Mucosa of stomach (tissue), 1 donor: ENCODE results near the gene ALCAM.

Experiments used
- H3K27me3 ChIP-seq: one replicate; pipeline ENCODE4 v1.7.0; 2013; ENCODE audit warnings: mild to moderate bottlenecking, low read length; ENCODE audit not compliant: control insufficient read depth, insufficient read depth
- H3K36me3 ChIP-seq: one replicate; pipeline ENCODE4 v1.7.0; 2013; ENCODE audit warnings: low read length; ENCODE audit not compliant: control insufficient read depth, insufficient read depth
- H3K4me1 ChIP-seq: one replicate; pipeline ENCODE4 v1.7.0; 2013; ENCODE audit warnings: mild to moderate bottlenecking, low read length; ENCODE audit not compliant: control insufficient read depth, insufficient read depth
- H3K4me3 ChIP-seq: one replicate; pipeline ENCODE4 v1.7.0; 2013; ENCODE audit warnings: low read length
- H3K9ac ChIP-seq: one replicate; pipeline ENCODE4 v1.7.0; 2013; ENCODE audit warnings: mild to moderate bottlenecking, low read length, moderate library complexity
- H3K9me3 ChIP-seq: one replicate; pipeline ENCODE4 v1.7.0; 2013; ENCODE audit warnings: mild to moderate bottlenecking, low read length, moderate library complexity; ENCODE audit not compliant: control insufficient read depth
- donor health status: Pancreatic carcinoma.

The ALCAM gene

GRCh38 chr3:105559856-105560255, 193.1 kb downstream of the ALCAM start:
- Histone ChIP-seq H3K9ac (no peak overlapping the region), H3K36me3 (no peaks in the 10 kb centered on the region)

DNA sequence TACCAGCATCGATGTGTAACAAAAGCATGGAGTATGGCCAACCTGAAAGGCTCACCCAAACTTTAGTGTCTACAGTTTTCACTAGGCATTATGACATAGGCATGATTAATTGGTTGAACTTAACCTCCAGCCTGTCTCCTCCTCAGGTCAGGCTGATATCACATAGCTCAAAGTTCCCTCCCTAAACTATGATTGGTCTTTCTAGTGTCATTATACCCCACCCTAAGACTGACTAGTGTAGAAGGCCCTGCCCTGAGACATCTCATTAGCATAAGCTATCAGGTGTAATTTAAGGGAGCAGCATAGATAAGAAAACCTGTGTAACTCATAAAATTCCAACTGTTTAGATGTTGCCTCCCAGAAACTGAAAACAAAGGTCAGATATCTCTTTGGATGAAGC, 195.2 kb downstream of the ALCAM start:
- Histone ChIP-seq H3K36me3 (no peaks in the 10 kb centered on the region), H3K4me3 (no peak overlapping the region), H3K27me3 (no peaks in the 10 kb centered on the region), H3K9ac (no peak overlapping the region), H3K9me3 (no peaks in the 10 kb centered on the region), H3K4me1 (no peaks in the 10 kb centered on the region)

More at GRCh38 chr3:105559856-105560255, 193.1 kb downstream of the ALCAM start:
- Histone ChIP-seq H3K4me3 (no peak overlapping the region), H3K4me1 (no peaks in the 10 kb centered on the region), H3K9me3 (no peaks in the 10 kb centered on the region), H3K27me3 (no peaks in the 10 kb centered on the region)

GRCh38 chr3:105564546-105565288, 198.0 kb downstream of the ALCAM start:
- H3K4me3 ChIP-seq: no peak overlapping the region
- no peaks in the 10 kb centered on the region for H3K27me3 ChIP-seq
- no peaks in the 10 kb centered on the region for H3K36me3 ChIP-seq
- no peaks in the 10 kb centered on the region for H3K9me3 ChIP-seq
- H3K9ac ChIP-seq: no peak overlapping the region
- H3K4me1 ChIP-seq: no peaks in the 10 kb centered on the region

- no peaks in the 10 kb centered on the region for H3K27me3 ChIP-seq
- H3K9me3 ChIP-seq: no peaks in the 10 kb centered on the region
- H3K4me3 ChIP-seq: no peak overlapping the region
- H3K9ac ChIP-seq: no peak overlapping the region
- no peaks in the 10 kb centered on the region for H3K36me3 ChIP-seq
- H3K4me1 ChIP-seq: no peaks in the 10 kb centered on the region
Measured at GRCh38 chr3:105571005-105571404, 204.3 kb downstream of the ALCAM start.

DNA sequence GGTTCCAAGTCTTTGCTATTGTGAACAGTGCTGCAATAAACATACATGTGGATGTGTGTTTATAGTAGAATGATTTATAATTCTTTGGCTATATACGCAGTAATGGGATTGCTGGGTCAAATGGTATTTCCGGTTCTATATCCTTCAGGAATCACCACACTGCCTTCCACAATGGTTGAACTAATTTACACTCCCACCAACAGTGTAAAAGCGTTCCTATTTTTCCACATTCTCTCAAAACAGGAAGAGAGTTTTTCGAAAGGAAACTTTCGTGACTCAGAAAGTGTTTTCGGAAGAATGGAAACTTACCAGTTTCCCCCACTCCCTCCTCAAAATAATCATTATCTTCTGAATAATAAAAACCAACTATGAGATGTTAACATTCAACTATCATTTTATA, 205.8 kb downstream of the ALCAM start:
- H3K27me3 ChIP-seq: no peaks in the 10 kb centered on the region
- H3K4me1 ChIP-seq: no peaks in the 10 kb centered on the region
- no peaks in the 10 kb centered on the region for H3K9me3 ChIP-seq
- no peak overlapping the region for H3K4me3 ChIP-seq
- H3K9ac ChIP-seq: no peak overlapping the region
- no peaks in the 10 kb centered on the region for H3K36me3 ChIP-seq

GRCh38 chr3:105579439-105579838, 212.7 kb downstream of the ALCAM start:
- Histone ChIP-seq H3K27me3 (no peaks in the 10 kb centered on the region), H3K4me1 (no peaks in the 10 kb centered on the region), H3K36me3 (no peaks in the 10 kb centered on the region), H3K9me3 (no peaks in the 10 kb centered on the region), H3K9ac (no peak overlapping the region), H3K4me3 (no peak overlapping the region)

DNA sequence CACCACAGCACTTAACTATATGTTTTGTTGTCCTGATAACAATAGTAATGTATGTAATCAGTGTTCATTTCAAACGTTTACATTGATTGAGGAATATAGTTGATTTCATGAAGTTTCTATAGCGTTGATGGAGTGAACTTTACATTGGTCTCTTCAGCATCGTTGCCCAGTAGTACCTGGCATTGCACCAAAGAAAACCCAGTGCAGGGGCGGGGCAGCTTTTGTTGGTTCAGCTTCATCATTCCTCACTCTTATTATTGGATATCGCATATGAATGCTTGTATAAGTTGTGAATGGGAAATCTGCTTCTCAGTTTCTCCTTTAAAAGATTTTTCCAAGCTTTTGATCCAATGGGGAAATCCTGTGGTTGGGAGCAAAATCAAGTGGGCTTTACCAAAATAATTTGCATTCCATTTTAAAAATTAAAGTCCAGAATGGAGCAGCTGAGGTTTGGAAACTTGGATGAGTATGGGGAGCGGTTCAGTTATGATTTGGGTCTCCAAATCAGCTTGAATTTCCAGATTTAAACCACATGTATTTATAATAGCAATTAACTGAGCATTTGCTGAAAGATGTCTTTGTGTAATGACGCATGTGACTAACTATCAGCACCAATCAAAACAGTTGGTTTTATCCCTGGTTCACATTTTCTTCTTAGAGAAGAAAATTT, 213.7 kb downstream of the ALCAM start:
- H3K27me3 ChIP-seq: no peaks in the 10 kb centered on the region
- no peaks in the 10 kb centered on the region for H3K9me3 ChIP-seq
- no peak overlapping the region for H3K9ac ChIP-seq
- H3K36me3 ChIP-seq: no peaks in the 10 kb centered on the region
- no peak overlapping the region for H3K4me3 ChIP-seq
- H3K4me1 ChIP-seq: no peaks in the 10 kb centered on the region

DNA sequence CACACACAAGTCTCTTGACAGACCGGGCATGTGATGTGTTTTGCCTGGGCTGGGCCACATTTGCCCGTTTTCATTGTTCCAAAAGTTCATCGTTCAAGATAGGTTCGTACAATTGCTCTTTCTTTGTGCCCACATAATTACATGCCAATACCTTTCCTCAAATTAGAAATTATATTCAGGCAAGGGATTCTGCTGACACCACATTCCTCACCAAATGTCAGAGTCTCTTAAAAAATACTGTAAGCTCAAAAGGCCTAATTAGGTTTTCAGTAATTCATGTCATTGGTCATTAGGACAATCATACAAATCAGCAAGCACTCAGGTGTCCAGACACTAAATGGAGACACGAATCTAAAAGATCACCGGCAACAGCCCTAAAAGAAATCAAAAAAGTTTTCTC, 215.3 kb downstream of the ALCAM start:
- no peaks in the 10 kb centered on the region for H3K36me3 ChIP-seq
- H3K9me3 ChIP-seq: no peaks in the 10 kb centered on the region
- H3K4me3 ChIP-seq: no peak overlapping the region
- H3K4me1 ChIP-seq: no peaks in the 10 kb centered on the region
- no peak overlapping the region for H3K9ac ChIP-seq
- H3K27me3 ChIP-seq: no peaks in the 10 kb centered on the region

GRCh38 chr3:105584003-105584790, 217.5 kb downstream of the ALCAM start:
- Histone ChIP-seq H3K36me3 (no peaks in the 10 kb centered on the region), H3K9ac (no peak overlapping the region), H3K9me3 (no peaks in the 10 kb centered on the region), H3K4me3 (no peak overlapping the region), H3K4me1 (no peaks in the 10 kb centered on the region), H3K27me3 (no peaks in the 10 kb centered on the region)

- Histone ChIP-seq H3K4me3 (no peak overlapping the region), H3K9me3 (no peaks in the 10 kb centered on the region), H3K36me3 (no peaks in the 10 kb centered on the region), H3K27me3 (no peaks in the 10 kb centered on the region), H3K9ac (no peak overlapping the region), H3K4me1 (no peaks in the 10 kb centered on the region)
Measured at GRCh38 chr3:105593315-105593714, 226.6 kb downstream of the ALCAM start.

GRCh38 chr3:105594219-105594618, 227.5 kb downstream of the ALCAM start:
- no peak overlapping the region for H3K9ac ChIP-seq
- H3K27me3 ChIP-seq: no peaks in the 10 kb centered on the region
- H3K4me3 ChIP-seq: no peak overlapping the region
- no peaks in the 10 kb centered on the region for H3K36me3 ChIP-seq
- H3K9me3 ChIP-seq: no peaks in the 10 kb centered on the region
- H3K4me1 ChIP-seq: no peaks in the 10 kb centered on the region
